CD4-positive, alpha-beta T cell treated with Interleukin-6 for 4 hours (primary cell): Measurements from ENCODE around the gene CCDC198.

Experiments used
- DNase-seq: peaks from one replicate; pipeline ENCODE4 v3.0.0-alpha.2; 2020; ENCODE audit warnings: mixed read lengths

Gene CCDC198

GRCh38 chr14:57462551-57462950 lies 31.1 kb downstream of the CCDC198 start:
- DNase-seq: no peak

- DNase-seq: no peak
These were observed 31.8 kb downstream of the CCDC198 start for GRCh38 chr14:57461777-57462320.

GRCh38 chr14:57435923-57436322 lies 57.7 kb downstream of the CCDC198 start:
- no peak for DNase-seq

- no peak for DNase-seq
These were observed 72.7 kb downstream of the CCDC198 start for GRCh38 chr14:57420986-57421385.

- no peak for DNase-seq
These were observed 73.6 kb downstream of the CCDC198 start for GRCh38 chr14:57420033-57420432.
